ENCODE measurements around the gene SMIM35.

- TF ChIP-seq, protein P1, sequence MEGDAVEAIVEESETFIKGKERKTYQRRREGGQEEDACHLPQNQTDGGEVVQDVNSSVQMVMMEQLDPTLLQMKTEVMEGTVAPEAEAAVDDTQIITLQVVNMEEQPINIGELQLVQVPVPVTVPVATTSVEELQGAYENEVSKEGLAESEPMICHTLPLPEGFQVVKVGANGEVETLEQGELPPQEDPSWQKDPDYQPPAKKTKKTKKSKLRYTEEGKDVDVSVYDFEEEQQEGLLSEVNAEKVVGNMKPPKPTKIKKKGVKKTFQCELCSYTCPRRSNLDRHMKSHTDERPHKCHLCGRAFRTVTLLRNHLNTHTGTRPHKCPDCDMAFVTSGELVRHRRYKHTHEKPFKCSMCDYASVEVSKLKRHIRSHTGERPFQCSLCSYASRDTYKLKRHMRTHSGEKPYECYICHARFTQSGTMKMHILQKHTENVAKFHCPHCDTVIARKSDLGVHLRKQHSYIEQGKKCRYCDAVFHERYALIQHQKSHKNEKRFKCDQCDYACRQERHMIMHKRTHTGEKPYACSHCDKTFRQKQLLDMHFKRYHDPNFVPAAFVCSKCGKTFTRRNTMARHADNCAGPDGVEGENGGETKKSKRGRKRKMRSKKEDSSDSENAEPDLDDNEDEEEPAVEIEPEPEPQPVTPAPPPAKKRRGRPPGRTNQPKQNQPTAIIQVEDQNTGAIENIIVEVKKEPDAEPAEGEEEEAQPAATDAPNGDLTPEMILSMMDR (IDR thresholded peaks at IDR 0.05; ENCODE audit: insufficient read depth, low read length) = no peak
- TF ChIP-seq GABPA (IDR thresholded peaks at IDR 0.05; ENCODE audit: low read depth) (no peak), POLR2AphosphoS5 (IDR thresholded peaks at IDR 0.05; ENCODE audit: low read depth) (no peak)
These were observed 83.3 kb downstream of the SMIM35 start for GRCh38 chr11:118003456-118003855.

All from HL-60 (cell line).